Parathyroid adenoma (tissue), 2 donors: ENCODE results near the gene BIRC7.

ENCODE experiments used
- H2AFZ ChIP-seq: fragments of 300-600 bp; sonication (generic); one replicate; pipeline ENCODE4 v1.7.0; 2017; ENCODE audit warnings: antibody characterized with exemption, mild to moderate bottlenecking
- H3K27ac ChIP-seq: fragments of 300-600 bp; sonication (generic); one replicate; pipeline ENCODE4 v1.7.0; 2017
- H3K27me3 ChIP-seq: fragments of 300-600 bp; sonication (generic); one replicate; pipeline ENCODE4 v1.7.0; 2017; ENCODE audit warnings: low read length; ENCODE audit not compliant: control insufficient read depth, insufficient read depth
- H3K36me3 ChIP-seq: fragments of 300-600 bp; sonication (generic); one replicate; pipeline ENCODE4 v1.7.0; 2017; ENCODE audit warnings: low read length; ENCODE audit not compliant: control insufficient read depth, insufficient read depth
- H3K4me1 ChIP-seq: fragments of 300-600 bp; sonication (generic); one replicate; pipeline ENCODE4 v1.7.0; 2017; ENCODE audit warnings: control low read depth
- H3K4me2 ChIP-seq: fragments of 300-600 bp; sonication (generic); one replicate; pipeline ENCODE4 v1.7.0; 2017; ENCODE audit warnings: low read length
- H3K4me3 ChIP-seq: fragments of 300-600 bp; sonication (generic); one replicate; pipeline ENCODE4 v1.7.0; 2017; ENCODE audit warnings: low read depth, low read length
- H3K79me2 ChIP-seq: fragments of 300-600 bp; sonication (generic); one replicate; pipeline ENCODE4 v1.7.0; 2017; ENCODE audit warnings: control low read depth
- H3K9ac ChIP-seq: fragments of 300-600 bp; sonication (generic); one replicate; pipeline ENCODE4 v1.7.0; 2017; ENCODE audit warnings: mild to moderate bottlenecking
- H3K9me3 ChIP-seq: fragments of 300-600 bp; sonication (generic); one replicate; pipeline ENCODE4 v1.7.0; 2017; ENCODE audit warnings: low read length; ENCODE audit not compliant: control insufficient read depth
- CTCF ChIP-seq: fragments of 300-600 bp; sonication (generic); IDR thresholded peaks from one replicate; pipeline ENCODE4 v1.7.0; 2017; ENCODE audit warnings: antibody characterized with exemption, mild to moderate bottlenecking
- donor health status: primary hyperparathyroidism.

Gene BIRC7

GRCh38 chr20:63188159-63188442 is 47.6 kb upstream of the BIRC7 start:
- H3K9ac ChIP-seq: no peak overlapping the region
- H3K27ac ChIP-seq: no peak overlapping the region
- no peaks in the 10 kb centered on the region for H3K4me1 ChIP-seq
- no peak overlapping the region for H3K4me2 ChIP-seq
- no peak overlapping the region for H3K4me3 ChIP-seq
- H2AFZ ChIP-seq: no peak overlapping the region
- H3K79me2 ChIP-seq: peaks cover under 1% of the 10 kb centered on the region
- no peaks in the 10 kb centered on the region for H3K27me3 ChIP-seq
- H3K9me3 ChIP-seq: no peaks in the 10 kb centered on the region
- no peaks in the 10 kb centered on the region for H3K36me3 ChIP-seq
- no peak for TF ChIP-seq CTCF

- Histone ChIP-seq H3K27ac (no peak overlapping the region), H2AFZ (no peak overlapping the region), H3K36me3 (no peaks in the 10 kb centered on the region), H3K9ac (no peak overlapping the region), H3K79me2 (peaks cover 2% of the 10 kb centered on the region), H3K4me3 (no peak overlapping the region), H3K4me1 (no peaks in the 10 kb centered on the region), H3K27me3 (no peaks in the 10 kb centered on the region), H3K4me2 (no peak overlapping the region), H3K9me3 (no peaks in the 10 kb centered on the region)
- TF ChIP-seq CTCF: no peak
Observed at GRCh38 chr20:63188641-63189321, 46.9 kb upstream of the BIRC7 start.

- H3K79me2 ChIP-seq: peaks cover 2% of the 10 kb centered on the region
- H3K4me1 ChIP-seq: no peaks in the 10 kb centered on the region
- H3K4me2 ChIP-seq: no peak overlapping the region
- H3K9ac ChIP-seq: no peak overlapping the region
- H2AFZ ChIP-seq: no peak overlapping the region
- no peaks in the 10 kb centered on the region for H3K27me3 ChIP-seq
- H3K4me3 ChIP-seq: no peak overlapping the region
- H3K27ac ChIP-seq: no peak overlapping the region
- no peaks in the 10 kb centered on the region for H3K9me3 ChIP-seq
- TF ChIP-seq CTCF: no peak
- no peaks in the 10 kb centered on the region for H3K36me3 ChIP-seq
Observed at GRCh38 chr20:63189322-63189642, 46.4 kb upstream of the BIRC7 start.

- H3K9me3 ChIP-seq: no peaks in the 10 kb centered on the region
Observed at GRCh38 chr20:63189846-63190559, 45.7 kb upstream of the BIRC7 start.

More at GRCh38 chr20:63189846-63190559, 45.7 kb upstream of the BIRC7 start:
- Histone ChIP-seq H3K36me3 (no peaks in the 10 kb centered on the region), H3K27me3 (no peaks in the 10 kb centered on the region), H2AFZ (no peak overlapping the region), H3K9ac (no peak overlapping the region), H3K4me3 (no peak overlapping the region), H3K27ac (no peak overlapping the region), H3K4me2 (no peak overlapping the region), H3K4me1 (no peaks in the 10 kb centered on the region), H3K79me2 (peaks cover 2% of the 10 kb centered on the region)
- TF ChIP-seq CTCF: no peak
